Endothelial cell of umbilical vein (primary cell): Measurements from ENCODE around the gene ZDHHC14. TPM values are rescaled to one million over a fixed set of nuclear protein-coding genes. Genes with fewer than 3 reads are reported as not detected.

ENCODE experiments used
- BruUV-seq: library from RNA; stranded (reverse); fragments of 400-500 nt; replicated peaks from 2 replicates; lab custom pipeline; 2021; lab: Mats Ljungman, UMichigan
- CTCF ChIA-PET: fragments of 300-600, 350-600 bp; sonication (Branson Sonifier 250); formaldehyde crosslinking; loops from one replicate; lab custom pipeline; 2021; ENCODE audit warnings: antibody characterized with exemption, inconsistent platforms; lab: Charles Lee
- POLR2A ChIA-PET: fragments of 300-600, 350-600 bp; sonication (Branson Sonifier 250); formaldehyde crosslinking; loops from one replicate; lab custom pipeline; 2021; ENCODE audit warnings: antibody characterized with exemption, inconsistent platforms; lab: Charles Lee
- DNase-seq: peaks from one replicate; pipeline ENCODE4 v3.0.0-alpha.2; 2011; ENCODE audit warnings: low read depth, low spot score
- FAIRE-seq: peaks from 2 replicates; lab custom pipeline; 2011; peaks lifted over from hg19 to GRCh38; lab: Jason Lieb, UNC
- H2AFZ ChIP-seq: 2 replicates; pipeline ENCODE4 v1.6.0; 2012; ENCODE audit warnings: low read depth, low read length, control low read depth, inconsistent platforms
- H3K27ac ChIP-seq: 2 replicates; pipeline ENCODE4 v1.5.1; 2011; ENCODE audit warnings: low read depth, mild to moderate bottlenecking, control low read depth, low read length, moderate library complexity; ENCODE audit not compliant: insufficient read depth
- H3K27me3 ChIP-seq, 2 experiments: 2 replicates each; pipeline versions ENCODE4 v1.6.0 to v1.6.1; 2011; ENCODE audit warnings: low read length in 2 of 2, mixed read lengths in 1 of 2; ENCODE audit not compliant: control insufficient read depth in 2 of 2, insufficient read depth in 2 of 2
- H3K36me3 ChIP-seq, 2 experiments: 2 replicates in 1 of 2; 3 replicates in 1 of 2; pipeline ENCODE4 v1.5.1; 2011; ENCODE audit warnings: low read length in 2 of 2, mild to moderate bottlenecking in 1 of 2, moderate library complexity in 1 of 2; ENCODE audit not compliant: control insufficient read depth in 2 of 2, insufficient read depth in 2 of 2; ENCODE audit errors: extremely low read depth in 1 of 2
- H3K4me1 ChIP-seq: 3 replicates; pipeline ENCODE4 v1.5.1; 2011; ENCODE audit warnings: mild to moderate bottlenecking, low read length; ENCODE audit not compliant: control insufficient read depth, insufficient read depth; ENCODE audit errors: extremely low read depth
- H3K4me2 ChIP-seq: 2 replicates; pipeline ENCODE4 v1.6.1; 2011; ENCODE audit warnings: low read length, control low read depth, mixed read lengths; ENCODE audit not compliant: insufficient read depth
- H3K4me3 ChIP-seq, 3 experiments: fragments of 200-600 bp in 1 of 3; sonication (generic), shearing (Covaris generic) in 1 of 3; replicated peaks in 1 of 3; 2 replicates each; pipeline ENCODE4 v1.5.1; 2011 to 2016; ENCODE audit warnings: control low read depth in 3 of 3, low read length in 3 of 3, mild to moderate bottlenecking in 2 of 3, inconsistent platforms in 1 of 3, low read depth in 1 of 3, moderate library complexity in 1 of 3; ENCODE audit not compliant: insufficient read depth in 1 of 3
- H3K79me2 ChIP-seq: 2 replicates; pipeline ENCODE4 v1.6.0; 2012; ENCODE audit warnings: low read length, inconsistent platforms; ENCODE audit not compliant: control insufficient read depth, insufficient read depth
- H3K9ac ChIP-seq: replicated peaks from 2 replicates; pipeline ENCODE3; 2011; ENCODE audit warnings: low read length, control low read depth; ENCODE audit not compliant: insufficient read depth; ENCODE audit errors: extremely low read depth
- H3K9me1 ChIP-seq: replicated peaks from 3 replicates; pipeline ENCODE4 v1.6.0; 2011; ENCODE audit warnings: mild to moderate bottlenecking, low read length; ENCODE audit not compliant: control insufficient read depth, insufficient read depth; ENCODE audit errors: extremely low read depth
- H3K9me3 ChIP-seq: replicated peaks from 2 replicates; pipeline ENCODE4 v1.5.1; 2012; ENCODE audit warnings: low read length, inconsistent platforms; ENCODE audit not compliant: control insufficient read depth, insufficient read depth
- H4K20me1 ChIP-seq: replicated peaks from 2 replicates; pipeline ENCODE3; 2011; ENCODE audit warnings: mild to moderate bottlenecking, low read length; ENCODE audit not compliant: control insufficient read depth, insufficient read depth; ENCODE audit errors: extremely low read depth
- CTCF ChIP-seq, 2 donors: IDR thresholded peaks; 1 replicate in 1 of 2; 2 replicates in 1 of 2; pipeline ENCODE4 v1.5.1; 2011; ENCODE audit warnings: low read length in 2 of 2, mild to moderate bottlenecking in 2 of 2, moderate library complexity in 2 of 2, control low read depth in 1 of 2, inconsistent platforms in 1 of 2, low read depth in 1 of 2; ENCODE audit not compliant: insufficient read depth in 1 of 2; ENCODE audit errors: extremely low read depth in 1 of 2
- EZH2 ChIP-seq: IDR thresholded peaks from 2 replicates; pipeline ENCODE4 v1.6.1; 2012; ENCODE audit warnings: borderline replicate concordance, low read depth, mild to moderate bottlenecking, moderate library complexity, low read length, inconsistent platforms; ENCODE audit not compliant: severe bottlenecking
- FOS ChIP-seq: IDR thresholded peaks from 2 replicates; pipeline ENCODE4 v1.6.1; 2011; ENCODE audit warnings: mild to moderate bottlenecking, low read length, moderate library complexity, borderline replicate concordance; ENCODE audit not compliant: insufficient read depth
- GATA2 ChIP-seq: IDR thresholded peaks from 2 replicates; pipeline ENCODE4 v1.7.0; 2011; ENCODE audit warnings: low read depth, mild to moderate bottlenecking, moderate library complexity, mixed read lengths, low read length; ENCODE audit not compliant: insufficient read length, insufficient read depth
- JUN ChIP-seq: IDR thresholded peaks from 2 replicates; pipeline ENCODE4 v1.6.1; 2011; ENCODE audit warnings: borderline replicate concordance, low read depth; ENCODE audit not compliant: insufficient read length, insufficient read depth
- MAX ChIP-seq: IDR thresholded peaks from 2 replicates; pipeline ENCODE4 v1.6.1; 2011; ENCODE audit not compliant: insufficient read depth, insufficient read length
- MYC ChIP-seq: IDR thresholded peaks from one replicate; pipeline ENCODE4 v1.6.1; 2011; ENCODE audit warnings: mild to moderate bottlenecking, low read depth, low read length
- POLR2A ChIP-seq: IDR thresholded peaks from 2 replicates; pipeline ENCODE4 v1.6.1; 2012; ENCODE audit warnings: low read depth, mild to moderate bottlenecking, control low read depth, low read length
- POLR2AphosphoS5 ChIP-seq: IDR thresholded peaks from 2 replicates; pipeline ENCODE4 v1.6.1; 2012; ENCODE audit warnings: low read depth, mild to moderate bottlenecking, control low read depth, low read length, moderate library complexity; ENCODE audit not compliant: insufficient read depth
- dilution Hi-C: fragments of 300-500 bp; cut with MboI; formaldehyde crosslinking; loops from one replicate; pipeline ENCODE4 v1.15.0; 2019; ENCODE audit warnings: low sequenced_read_pairs; ENCODE audit not compliant: extremely low pct_ligation_motif_present
- intact Hi-C: fragments of 100-400 bp; cut with micrococcal nuclease; formaldehyde crosslinking; loops from one replicate; pipeline ENCODE4 v1.10.0; 2022
- polyA plus RNA-seq, 4 experiments: library from polyadenylated mRNA; depleted of rRNA in 3 of 4; stranded (reverse) in 3 of 4; unstranded in 1 of 4; fragments of >200 nt; gene quantifications; 2 replicates each; pipeline versions ENCODE4 v1.2.1 to v1.2.3, GENCODE V29; 2011 to 2012; ENCODE audit warnings: missing spikeins in 1 of 4
- total RNA-seq: library from RNA; stranded (reverse); gene quantifications from 2 replicates; pipeline ENCODE4 v1.2.3, GENCODE V29; 2021

Gene ZDHHC14
- total and polyA plus RNA-seq, 2 donors (not counting 3 experiments of a cell fraction or from before 2014, with no cell fraction given): 23.0 to 25.6 TPM

- H4K20me1 ChIP-seq: no peaks in the 10 kb centered on the region
- no peaks in the 10 kb centered on the region for H3K9me3 ChIP-seq
- POLR2A ChIA-PET: no interaction called here
- no peak overlapping the region for H3K27ac ChIP-seq
- intact Hi-C loops: no loop called here
- H3K36me3 ChIP-seq: no peaks in the 10 kb centered on the region
- CTCF ChIA-PET: interaction anchor here (1.4 kb wide), 1 partner anchor 8 kb away, joined by 7 read pairs; no protein-coding TSS in a partner anchor
- no peak for FAIRE-seq
- no peaks in the 10 kb centered on the region for H3K27me3 ChIP-seq
- no peaks in the 10 kb centered on the region for H3K79me2 ChIP-seq
- no peak overlapping the region for H3K4me2 ChIP-seq
- dilution Hi-C loops: no loop called here
- H2AFZ ChIP-seq: no peak overlapping the region
- DNase-seq: no peak
- no peak overlapping the region for H3K4me3 ChIP-seq
- BruUV-seq: no TSS peak
- H3K9ac ChIP-seq: no peak overlapping the region
- no peaks in the 10 kb centered on the region for H3K9me1 ChIP-seq
- H3K4me1 ChIP-seq: peaks cover 2% of the 10 kb centered on the region
- no peak for TF ChIP-seq POLR2AphosphoS5
Observed at GRCh38 chr6:157522472-157522871, 141.5 kb downstream of the ZDHHC14 start.

- no TSS peak for BruUV-seq
- POLR2A ChIA-PET: no interaction called here
Observed at GRCh38 chr6:157524735-157525134, 143.7 kb downstream of the ZDHHC14 start.

More at GRCh38 chr6:157524735-157525134, 143.7 kb downstream of the ZDHHC14 start:
- no peak overlapping the region for H3K4me3 ChIP-seq
- H3K27me3 ChIP-seq: no peaks in the 10 kb centered on the region
- intact Hi-C loops: no loop called here
- H3K9me1 ChIP-seq: no peaks in the 10 kb centered on the region
- no peaks in the 10 kb centered on the region for H3K9me3 ChIP-seq
- dilution Hi-C loops: no loop called here
- peaks cover 3% of the 10 kb centered on the region for H3K4me1 ChIP-seq
- FAIRE-seq: peak; percentile 21
- CTCF ChIA-PET: no interaction called here
- no peak overlapping the region for H3K4me2 ChIP-seq
- no peak overlapping the region for H3K27ac ChIP-seq
- no peak overlapping the region for H2AFZ ChIP-seq
- no peaks in the 10 kb centered on the region for H3K36me3 ChIP-seq
- TF ChIP-seq JUN: no peak
- no peak for TF ChIP-seq MAX
- TF ChIP-seq FOS: no peak
- no peak for TF ChIP-seq CTCF (IDR thresholded peaks at IDR 0.05; ENCODE audit: extremely low read depth in 1 of 2, insufficient read depth in 1 of 2, low read depth in 1 of 2, low read length in 2 of 2)
- no peak for TF ChIP-seq POLR2A
- TF ChIP-seq EZH2: no peak
- no peak for TF ChIP-seq GATA2
- TF ChIP-seq POLR2AphosphoS5: no peak
- TF ChIP-seq MYC: no peak
- H3K9ac ChIP-seq: no peak overlapping the region
- DNase-seq: no peak
- H4K20me1 ChIP-seq: no peaks in the 10 kb centered on the region
- H3K79me2 ChIP-seq: no peaks in the 10 kb centered on the region
